Endothelial cell of umbilical vein (primary cell): Measurements from ENCODE around the gene SYNGR3. TPM values are rescaled to one million over a fixed set of nuclear protein-coding genes. Genes with fewer than 3 reads are reported as not detected.

Source experiments
- BruUV-seq: library from RNA; stranded (reverse); fragments of 400-500 nt; replicated peaks from 2 replicates; lab custom pipeline; 2021; lab: Mats Ljungman, UMichigan
- CTCF ChIA-PET: fragments of 300-600, 350-600 bp; sonication (Branson Sonifier 250); formaldehyde crosslinking; loops from one replicate; lab custom pipeline; 2021; ENCODE audit warnings: antibody characterized with exemption, inconsistent platforms; lab: Charles Lee
- POLR2A ChIA-PET: fragments of 300-600, 350-600 bp; sonication (Branson Sonifier 250); formaldehyde crosslinking; loops from one replicate; lab custom pipeline; 2021; ENCODE audit warnings: antibody characterized with exemption, inconsistent platforms; lab: Charles Lee
- DNase-seq: peaks from one replicate; pipeline ENCODE4 v3.0.0-alpha.2; 2011; ENCODE audit warnings: low read depth, low spot score
- FAIRE-seq: peaks from 2 replicates; lab custom pipeline; 2011; peaks lifted over from hg19 to GRCh38; lab: Jason Lieb, UNC
- H2AFZ ChIP-seq: 2 replicates; pipeline ENCODE4 v1.6.0; 2012; ENCODE audit warnings: low read depth, low read length, control low read depth, inconsistent platforms
- H3K27ac ChIP-seq: 2 replicates; pipeline ENCODE4 v1.5.1; 2011; ENCODE audit warnings: low read depth, mild to moderate bottlenecking, control low read depth, low read length, moderate library complexity; ENCODE audit not compliant: insufficient read depth
- H3K27me3 ChIP-seq, 2 experiments: 2 replicates each; pipeline versions ENCODE4 v1.6.0 to v1.6.1; 2011; ENCODE audit warnings: low read length in 2 of 2, mixed read lengths in 1 of 2; ENCODE audit not compliant: control insufficient read depth in 2 of 2, insufficient read depth in 2 of 2
- H3K36me3 ChIP-seq, 2 experiments: 2 replicates in 1 of 2; 3 replicates in 1 of 2; pipeline ENCODE4 v1.5.1; 2011; ENCODE audit warnings: low read length in 2 of 2, mild to moderate bottlenecking in 1 of 2, moderate library complexity in 1 of 2; ENCODE audit not compliant: control insufficient read depth in 2 of 2, insufficient read depth in 2 of 2; ENCODE audit errors: extremely low read depth in 1 of 2
- H3K4me1 ChIP-seq: 3 replicates; pipeline ENCODE4 v1.5.1; 2011; ENCODE audit warnings: mild to moderate bottlenecking, low read length; ENCODE audit not compliant: control insufficient read depth, insufficient read depth; ENCODE audit errors: extremely low read depth
- H3K4me2 ChIP-seq: 2 replicates; pipeline ENCODE4 v1.6.1; 2011; ENCODE audit warnings: low read length, control low read depth, mixed read lengths; ENCODE audit not compliant: insufficient read depth
- H3K4me3 ChIP-seq, 3 experiments: fragments of 200-600 bp in 1 of 3; sonication (generic), shearing (Covaris generic) in 1 of 3; replicated peaks in 1 of 3; 2 replicates each; pipeline ENCODE4 v1.5.1; 2011 to 2016; ENCODE audit warnings: control low read depth in 3 of 3, low read length in 3 of 3, mild to moderate bottlenecking in 2 of 3, inconsistent platforms in 1 of 3, low read depth in 1 of 3, moderate library complexity in 1 of 3; ENCODE audit not compliant: insufficient read depth in 1 of 3
- H3K79me2 ChIP-seq: 2 replicates; pipeline ENCODE4 v1.6.0; 2012; ENCODE audit warnings: low read length, inconsistent platforms; ENCODE audit not compliant: control insufficient read depth, insufficient read depth
- H3K9ac ChIP-seq: replicated peaks from 2 replicates; pipeline ENCODE3; 2011; ENCODE audit warnings: low read length, control low read depth; ENCODE audit not compliant: insufficient read depth; ENCODE audit errors: extremely low read depth
- H3K9me1 ChIP-seq: replicated peaks from 3 replicates; pipeline ENCODE4 v1.6.0; 2011; ENCODE audit warnings: mild to moderate bottlenecking, low read length; ENCODE audit not compliant: control insufficient read depth, insufficient read depth; ENCODE audit errors: extremely low read depth
- H3K9me3 ChIP-seq: replicated peaks from 2 replicates; pipeline ENCODE4 v1.5.1; 2012; ENCODE audit warnings: low read length, inconsistent platforms; ENCODE audit not compliant: control insufficient read depth, insufficient read depth
- H4K20me1 ChIP-seq: replicated peaks from 2 replicates; pipeline ENCODE3; 2011; ENCODE audit warnings: mild to moderate bottlenecking, low read length; ENCODE audit not compliant: control insufficient read depth, insufficient read depth; ENCODE audit errors: extremely low read depth
- EZH2 ChIP-seq: IDR thresholded peaks from 2 replicates; pipeline ENCODE4 v1.6.1; 2012; ENCODE audit warnings: borderline replicate concordance, low read depth, mild to moderate bottlenecking, moderate library complexity, low read length, inconsistent platforms; ENCODE audit not compliant: severe bottlenecking
- FOS ChIP-seq: IDR thresholded peaks from 2 replicates; pipeline ENCODE4 v1.6.1; 2011; ENCODE audit warnings: mild to moderate bottlenecking, low read length, moderate library complexity, borderline replicate concordance; ENCODE audit not compliant: insufficient read depth
- GATA2 ChIP-seq: IDR thresholded peaks from 2 replicates; pipeline ENCODE4 v1.7.0; 2011; ENCODE audit warnings: low read depth, mild to moderate bottlenecking, moderate library complexity, mixed read lengths, low read length; ENCODE audit not compliant: insufficient read length, insufficient read depth
- JUN ChIP-seq: IDR thresholded peaks from 2 replicates; pipeline ENCODE4 v1.6.1; 2011; ENCODE audit warnings: borderline replicate concordance, low read depth; ENCODE audit not compliant: insufficient read length, insufficient read depth
- MYC ChIP-seq: IDR thresholded peaks from one replicate; pipeline ENCODE4 v1.6.1; 2011; ENCODE audit warnings: mild to moderate bottlenecking, low read depth, low read length
- POLR2A ChIP-seq: IDR thresholded peaks from 2 replicates; pipeline ENCODE4 v1.6.1; 2012; ENCODE audit warnings: low read depth, mild to moderate bottlenecking, control low read depth, low read length
- POLR2AphosphoS5 ChIP-seq: IDR thresholded peaks from 2 replicates; pipeline ENCODE4 v1.6.1; 2012; ENCODE audit warnings: low read depth, mild to moderate bottlenecking, control low read depth, low read length, moderate library complexity; ENCODE audit not compliant: insufficient read depth
- dilution Hi-C: fragments of 300-500 bp; cut with MboI; formaldehyde crosslinking; loops from one replicate; pipeline ENCODE4 v1.15.0; 2019; ENCODE audit warnings: low sequenced_read_pairs; ENCODE audit not compliant: extremely low pct_ligation_motif_present
- intact Hi-C: fragments of 100-400 bp; cut with micrococcal nuclease; formaldehyde crosslinking; loops from one replicate; pipeline ENCODE4 v1.10.0; 2022
- polyA plus RNA-seq, 4 experiments: library from polyadenylated mRNA; depleted of rRNA in 3 of 4; stranded (reverse) in 3 of 4; unstranded in 1 of 4; fragments of >200 nt; gene quantifications; 2 replicates each; pipeline versions ENCODE4 v1.2.1 to v1.2.3, GENCODE V29; 2011 to 2012; ENCODE audit warnings: missing spikeins in 1 of 4
- total RNA-seq: library from RNA; stranded (reverse); gene quantifications from 2 replicates; pipeline ENCODE4 v1.2.3, GENCODE V29; 2021
- TF ChIP-seq, protein P1 (sequence below): IDR thresholded peaks from 2 replicates; pipeline ENCODE4 v1.6.1; 2011; ENCODE audit not compliant: insufficient read depth, insufficient read length
- TF ChIP-seq, protein P2 (sequence below), 2 donors: IDR thresholded peaks; 1 replicate in 1 of 2; 2 replicates in 1 of 2; pipeline ENCODE4 v1.5.1; 2011; ENCODE audit warnings: low read length in 2 of 2, mild to moderate bottlenecking in 2 of 2, moderate library complexity in 2 of 2, control low read depth in 1 of 2, inconsistent platforms in 1 of 2, low read depth in 1 of 2; ENCODE audit not compliant: insufficient read depth in 1 of 2; ENCODE audit errors: extremely low read depth in 1 of 2

SYNGR3 gene
- total and polyA plus RNA-seq, 2 donors (not counting 3 experiments of a cell fraction or from before 2014, with no cell fraction given), result 0.95 to 1.4 TPM

DNA sequence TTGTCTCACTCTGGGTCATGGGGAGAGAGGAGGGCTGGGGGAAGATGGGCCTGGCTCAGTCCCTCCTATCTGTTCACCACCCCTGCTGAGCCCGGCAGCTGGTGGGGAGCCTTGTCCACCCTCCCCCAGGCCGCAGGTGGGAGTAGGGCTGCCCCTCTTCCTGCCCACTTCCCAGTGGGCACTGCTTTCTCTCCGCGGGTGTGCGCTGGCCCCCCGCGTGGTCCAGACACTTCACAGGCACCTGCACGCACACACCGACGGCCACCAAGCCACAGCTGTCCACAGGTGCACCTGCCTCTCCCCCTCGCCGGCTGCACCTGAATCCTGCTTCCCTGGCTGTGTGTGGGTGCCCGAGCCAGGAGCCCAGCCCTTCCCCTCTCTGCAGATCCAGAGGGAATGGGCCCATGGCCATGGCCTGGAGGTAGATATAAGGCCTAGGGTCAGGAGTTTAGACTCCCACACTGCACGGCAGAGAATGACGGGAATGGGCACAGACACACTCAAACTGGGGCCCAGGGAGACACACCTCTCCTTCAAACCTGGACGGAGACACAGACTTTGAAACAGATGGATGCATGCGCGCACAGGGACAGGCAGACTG lies 39.0 kb downstream of the SYNGR3 start:
- Histone ChIP-seq H3K36me3 (no peaks in the 10 kb centered on the region), H3K4me1 (peaks cover 40% of the 10 kb centered on the region), H3K9ac (no peak overlapping the region), H3K9me3 (no peaks in the 10 kb centered on the region), H4K20me1 (no peaks in the 10 kb centered on the region), H3K27ac (no peak overlapping the region), H3K4me2 (no peak overlapping the region), H2AFZ (no peak overlapping the region), H3K27me3 (no peaks in the 10 kb centered on the region), H3K79me2 (peaks cover 16% of the 10 kb centered on the region), H3K9me1 (no peaks in the 10 kb centered on the region), H3K4me3 (no peak overlapping the region)
- no peak for DNase-seq
- intact Hi-C loops (no loop called here), dilution Hi-C loops (loop anchor here (25.0 kb wide), 1 partner anchor 134 kb away; the partner anchor contains the start of gene TRAF7)
- no peak for FAIRE-seq
- POLR2A ChIA-PET, result no interaction called here
- BruUV-seq, result no TSS peak
- CTCF ChIA-PET, result interaction anchor here (0.9 to 1.6 kb wide), 3 partner anchors 16 to 27 kb away, joined by 3 to 5 read pairs (median 4); partner anchors contain the start of genes NTHL1 and TSC2
- no peak for TF ChIP-seq POLR2AphosphoS5
- TF ChIP-seq, protein P1, sequence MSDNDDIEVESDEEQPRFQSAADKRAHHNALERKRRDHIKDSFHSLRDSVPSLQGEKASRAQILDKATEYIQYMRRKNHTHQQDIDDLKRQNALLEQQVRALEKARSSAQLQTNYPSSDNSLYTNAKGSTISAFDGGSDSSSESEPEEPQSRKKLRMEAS, result no peak
- TF ChIP-seq EZH2, result no peak
- no peak for TF ChIP-seq JUN
- no peak for TF ChIP-seq GATA2
- no peak for TF ChIP-seq POLR2A
- no peak for TF ChIP-seq MYC
- TF ChIP-seq, protein P2, sequence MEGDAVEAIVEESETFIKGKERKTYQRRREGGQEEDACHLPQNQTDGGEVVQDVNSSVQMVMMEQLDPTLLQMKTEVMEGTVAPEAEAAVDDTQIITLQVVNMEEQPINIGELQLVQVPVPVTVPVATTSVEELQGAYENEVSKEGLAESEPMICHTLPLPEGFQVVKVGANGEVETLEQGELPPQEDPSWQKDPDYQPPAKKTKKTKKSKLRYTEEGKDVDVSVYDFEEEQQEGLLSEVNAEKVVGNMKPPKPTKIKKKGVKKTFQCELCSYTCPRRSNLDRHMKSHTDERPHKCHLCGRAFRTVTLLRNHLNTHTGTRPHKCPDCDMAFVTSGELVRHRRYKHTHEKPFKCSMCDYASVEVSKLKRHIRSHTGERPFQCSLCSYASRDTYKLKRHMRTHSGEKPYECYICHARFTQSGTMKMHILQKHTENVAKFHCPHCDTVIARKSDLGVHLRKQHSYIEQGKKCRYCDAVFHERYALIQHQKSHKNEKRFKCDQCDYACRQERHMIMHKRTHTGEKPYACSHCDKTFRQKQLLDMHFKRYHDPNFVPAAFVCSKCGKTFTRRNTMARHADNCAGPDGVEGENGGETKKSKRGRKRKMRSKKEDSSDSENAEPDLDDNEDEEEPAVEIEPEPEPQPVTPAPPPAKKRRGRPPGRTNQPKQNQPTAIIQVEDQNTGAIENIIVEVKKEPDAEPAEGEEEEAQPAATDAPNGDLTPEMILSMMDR (IDR thresholded peaks at IDR 0.05; ENCODE audit: extremely low read depth in 1 of 2, insufficient read depth in 1 of 2, low read depth in 1 of 2, low read length in 2 of 2), result no peak
- TF ChIP-seq FOS, result no peak
